Measurements from ENCODE around the gene EFNA5.

Gene EFNA5

DNA sequence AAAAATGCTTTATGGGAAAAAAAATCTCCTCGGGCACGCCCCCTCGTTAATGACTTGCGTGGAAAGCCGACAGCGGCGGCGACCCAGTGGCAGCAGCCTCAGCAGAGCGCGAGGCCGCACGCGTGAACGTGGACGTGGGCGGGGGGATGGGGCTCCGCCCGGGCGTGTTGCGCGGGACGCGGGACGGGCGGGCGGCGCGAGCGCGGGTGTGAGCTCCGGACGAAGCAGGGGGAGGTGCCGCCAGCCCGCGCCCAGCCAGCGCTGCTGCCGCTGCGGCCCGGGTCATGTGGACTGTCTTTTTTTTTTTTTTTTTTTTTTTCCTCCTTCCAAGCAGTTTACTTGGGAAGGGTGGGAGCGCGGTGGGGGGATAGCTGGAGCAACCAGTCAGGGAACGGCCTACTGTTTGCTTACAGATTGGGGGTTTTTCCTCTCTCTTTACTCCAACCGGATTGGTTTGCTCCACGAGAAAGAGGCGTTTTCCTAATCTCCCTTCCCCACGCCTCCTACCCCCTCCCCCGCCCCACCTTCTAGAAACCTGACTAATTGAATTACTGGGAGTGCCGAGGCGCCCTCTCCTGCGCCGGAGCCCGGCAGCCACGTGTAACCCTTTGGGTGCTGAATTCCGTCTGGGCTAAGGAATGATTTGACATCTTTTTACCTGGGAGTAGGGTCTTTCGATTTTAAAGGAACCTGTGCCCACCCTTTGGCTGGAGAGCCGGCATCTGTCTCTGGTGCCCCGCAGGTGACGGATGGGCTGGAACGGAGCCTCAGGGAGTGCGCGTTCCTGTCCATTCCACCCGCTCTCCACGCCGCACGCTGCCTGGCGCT lies 1.7 kb upstream of the EFNA5 start:
- peak; percentile 97 for DNase-seq

DNA sequence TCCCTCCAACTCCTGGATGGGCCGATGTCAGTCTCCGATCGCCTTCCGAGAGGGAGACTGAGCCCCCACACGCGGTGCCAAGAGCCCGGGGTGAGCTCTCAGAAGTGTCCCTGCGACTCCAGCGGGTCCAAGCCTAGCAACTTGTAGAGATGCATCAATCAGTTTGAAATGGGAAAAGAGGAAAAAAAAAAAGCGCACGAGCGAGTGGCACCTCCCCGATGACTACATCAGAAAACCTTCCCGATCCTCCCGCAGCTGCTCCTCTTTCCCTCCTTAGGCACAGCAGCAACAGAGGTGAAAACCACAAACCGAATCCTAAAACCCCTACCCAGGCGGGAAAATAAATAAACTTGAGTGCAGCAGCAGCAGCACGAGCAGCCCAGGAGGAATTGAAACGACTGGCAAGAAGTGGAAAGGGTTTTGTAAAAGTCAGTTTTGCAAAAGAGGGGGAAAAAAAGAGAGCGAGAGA lies 1.0 kb upstream of the EFNA5 start:
- DNase-seq = peak; percentile 23

DNA sequence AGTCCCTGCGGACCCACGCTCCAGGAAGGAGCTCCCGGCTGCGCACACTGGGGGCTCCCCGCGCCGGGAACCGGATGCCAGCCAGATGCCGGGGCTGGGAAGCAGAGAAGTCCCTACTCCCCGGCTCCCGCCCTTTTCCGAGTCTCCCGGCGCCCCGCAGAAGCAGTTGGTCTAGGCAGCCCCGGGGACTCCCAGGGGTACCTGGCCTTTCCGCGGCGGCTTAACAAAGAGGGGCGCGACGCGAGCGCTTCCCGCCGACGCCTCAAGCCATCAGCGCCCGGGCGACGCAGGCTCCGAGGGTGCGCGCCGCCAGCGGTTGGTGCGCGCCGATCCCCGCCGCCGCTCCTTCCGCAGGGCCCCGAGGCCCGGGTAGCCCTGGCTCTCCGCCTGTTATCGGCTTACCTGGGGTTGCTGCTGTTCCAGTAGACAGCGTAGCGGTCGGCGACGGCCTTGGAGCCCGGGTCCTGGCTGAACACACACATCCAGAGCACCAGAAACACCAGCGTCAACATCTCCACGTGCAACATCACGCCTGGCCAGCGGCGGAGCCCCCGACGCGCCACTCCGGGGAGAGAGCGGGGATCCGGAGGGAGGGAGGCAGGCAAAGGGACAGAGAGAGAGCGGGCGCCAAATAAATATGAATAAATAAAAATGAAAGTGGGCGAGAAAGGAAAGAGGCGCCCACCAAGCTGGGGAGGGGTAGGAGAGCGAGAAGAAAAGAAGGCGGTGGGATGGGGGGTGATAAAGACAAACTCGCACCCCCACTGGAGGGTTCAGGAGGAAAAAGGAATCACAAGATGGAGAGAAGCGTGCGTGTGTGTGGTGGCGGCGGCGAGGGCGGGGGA lies 428 bp downstream of the EFNA5 start:
- no peak for DNase-seq

DNA sequence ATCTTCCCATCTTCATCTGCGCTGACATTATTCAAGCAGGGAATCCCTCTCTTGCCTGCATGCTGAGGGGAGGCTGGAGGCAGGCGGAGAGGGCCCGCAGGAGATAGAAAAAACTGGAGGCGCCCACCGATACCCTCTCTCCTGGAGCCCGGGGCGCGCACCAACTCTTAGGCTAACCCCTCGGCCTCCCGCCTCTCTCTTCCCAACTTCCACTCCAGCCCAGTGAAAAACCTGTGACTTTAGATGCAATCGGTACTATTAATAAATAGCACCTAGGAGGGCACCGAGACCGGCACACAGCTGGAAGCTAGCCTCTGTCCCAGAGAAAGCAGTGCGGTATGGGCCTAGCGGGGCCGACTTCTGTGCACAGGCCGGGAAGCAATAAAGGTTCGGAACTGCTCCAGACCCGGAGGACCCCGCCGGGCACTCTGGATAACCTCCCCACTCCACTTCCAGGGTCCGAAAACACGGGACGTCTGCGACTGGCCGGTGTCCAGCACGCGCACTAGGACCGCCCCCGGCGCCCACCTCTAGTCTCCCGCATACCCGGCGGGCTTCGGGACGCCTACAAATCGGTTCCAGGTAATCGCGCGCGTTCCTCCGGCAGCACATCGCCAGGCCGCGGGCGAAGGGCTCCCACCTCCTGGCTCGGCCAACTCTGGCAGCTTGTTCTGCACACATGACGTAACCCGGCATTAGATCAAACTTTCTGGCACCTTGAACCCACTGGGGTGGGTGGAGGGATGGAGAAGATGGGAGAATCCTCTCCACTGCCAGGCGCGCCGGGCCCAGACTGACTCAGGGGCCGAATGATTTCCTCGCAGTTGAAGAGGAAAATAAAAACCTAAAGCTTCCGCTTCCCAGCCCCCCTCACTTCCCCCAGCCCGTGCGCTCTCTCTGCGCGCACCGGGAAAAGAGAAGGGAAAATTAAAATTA lies 1.4 kb downstream of the EFNA5 start:
- no peak for DNase-seq

DNA sequence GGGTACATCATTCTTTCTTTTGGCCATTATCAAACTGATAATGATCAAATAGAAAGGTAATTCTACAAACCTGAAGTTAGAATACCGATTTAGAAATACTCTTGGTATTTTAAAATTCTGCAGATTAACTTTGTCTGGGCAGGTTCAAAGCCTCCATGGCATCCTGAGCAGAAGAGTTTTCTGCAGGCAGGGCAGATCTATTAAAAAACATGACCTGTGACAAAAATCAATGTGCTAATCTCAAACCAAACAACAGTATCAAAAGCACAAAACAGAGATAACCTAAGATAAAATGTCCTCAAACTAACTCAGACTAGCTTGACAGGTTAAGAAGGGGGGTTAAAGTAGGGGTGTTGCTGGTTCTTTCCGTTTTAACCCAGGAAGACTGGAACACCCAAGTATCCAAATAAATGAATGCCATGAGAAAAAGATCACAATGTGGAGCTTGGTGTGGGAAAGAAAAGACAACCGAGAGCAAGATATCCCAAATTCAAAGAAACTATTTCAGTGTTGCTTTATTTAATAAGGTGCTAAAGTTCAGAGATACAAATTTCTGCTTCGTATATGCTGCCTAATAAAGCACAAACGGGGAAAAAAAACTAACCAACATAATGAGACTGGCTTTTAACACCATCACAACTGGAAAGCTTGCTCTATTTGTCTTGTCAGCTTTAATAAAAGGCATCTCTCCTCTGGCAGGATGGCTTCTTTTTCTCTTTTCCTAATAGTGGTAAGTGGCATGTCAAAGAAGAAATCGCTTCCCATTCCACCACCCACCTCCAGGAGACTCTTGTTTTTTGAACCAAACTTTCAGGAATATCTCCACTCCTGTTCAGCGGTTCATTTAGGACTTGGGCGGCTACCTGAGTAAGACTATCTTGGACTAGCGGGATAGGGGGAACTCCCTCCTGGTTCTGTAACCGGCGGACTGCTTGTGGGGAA lies 2.3 kb downstream of the EFNA5 start:
- DNase-seq = no peak

DNA sequence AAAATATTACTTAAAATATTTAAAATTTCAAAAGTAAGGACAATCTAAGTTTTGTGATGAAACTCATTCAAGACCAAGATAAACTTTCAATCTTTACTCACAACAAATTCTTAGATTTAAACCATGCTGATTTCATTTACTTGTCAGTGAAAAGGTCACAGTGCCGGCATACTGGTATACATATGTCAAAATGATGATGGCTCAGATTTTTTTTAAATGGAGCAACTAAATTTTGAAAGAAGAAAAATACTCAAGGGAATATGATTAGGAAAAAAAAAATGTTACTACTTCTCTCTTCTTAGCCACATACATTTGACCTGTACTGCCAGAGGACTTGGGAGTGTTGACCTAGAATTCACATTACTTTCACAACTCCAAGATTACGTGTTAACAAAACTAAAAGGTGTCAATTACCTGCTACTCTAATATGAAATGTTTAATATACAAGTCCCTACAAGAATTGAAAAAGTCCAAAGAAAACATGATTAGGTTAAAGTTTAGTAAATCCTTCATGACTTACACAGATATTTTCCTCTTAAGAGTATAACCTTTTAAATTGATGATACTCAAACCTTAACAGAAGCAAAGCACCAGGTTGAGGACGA lies 4.6 kb downstream of the EFNA5 start:
- no peak for DNase-seq

DNA sequence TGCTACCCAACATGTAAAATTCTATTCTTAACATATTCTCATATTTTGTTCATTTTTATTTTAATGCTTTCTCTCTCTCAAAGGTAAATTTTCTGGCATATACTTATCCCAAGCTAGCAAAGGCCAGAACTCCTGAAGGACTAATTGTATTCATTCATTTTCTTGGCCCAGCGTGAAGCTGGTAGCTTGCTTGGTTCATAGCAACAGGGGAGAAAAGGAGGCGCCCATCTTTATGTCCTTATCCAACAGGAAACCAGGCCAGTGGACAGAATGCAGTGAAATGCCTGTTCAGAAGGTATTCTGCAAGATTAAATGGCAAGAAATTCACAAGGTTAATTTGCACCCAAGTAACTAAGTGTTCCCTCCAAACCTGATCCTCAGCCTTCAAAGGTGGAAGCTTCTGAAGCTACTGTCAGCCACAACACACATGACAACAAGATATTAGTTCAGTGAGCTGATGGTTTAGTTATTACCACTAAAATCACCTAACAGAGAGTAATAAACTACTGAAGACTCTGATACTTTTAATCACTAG lies 5.6 kb downstream of the EFNA5 start:
- no peak for DNase-seq

DNA sequence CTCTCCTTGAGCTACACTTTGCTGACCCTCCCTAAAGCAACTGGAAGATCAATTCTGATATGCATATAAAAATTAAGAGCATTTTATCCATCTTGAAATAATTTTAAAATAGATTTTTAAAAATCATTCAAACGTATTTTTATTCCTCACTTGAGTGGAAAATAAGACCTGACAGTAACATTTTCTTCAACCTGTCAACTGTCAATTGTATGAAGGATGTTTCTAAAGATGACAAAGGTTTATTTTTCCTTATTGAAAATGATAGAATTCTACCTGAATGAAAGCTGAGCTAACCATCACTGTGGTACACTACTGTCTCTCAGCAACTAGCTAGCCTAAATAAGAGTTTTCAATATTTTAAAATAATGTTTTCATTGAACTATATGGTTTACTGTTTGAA lies 7.0 kb downstream of the EFNA5 start:
- no peak for DNase-seq

DNA sequence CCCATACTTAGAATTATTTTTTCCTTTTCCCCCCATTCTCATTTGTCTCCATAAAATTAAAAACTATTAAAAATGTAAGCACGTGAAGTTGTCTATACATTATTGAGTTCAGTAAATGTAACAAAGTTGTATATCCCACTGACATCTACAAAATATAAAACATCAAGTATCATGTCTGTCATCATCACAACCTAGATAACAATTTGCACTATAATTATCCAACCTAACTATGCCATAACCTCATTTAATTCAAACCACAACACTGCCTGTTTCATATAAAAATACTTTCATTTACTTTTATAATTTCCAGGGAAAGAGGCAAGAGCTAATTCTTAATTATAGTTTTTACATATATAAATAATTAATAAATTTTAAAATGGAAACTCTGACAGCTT lies 9.1 kb downstream of the EFNA5 start:
- DNase-seq = no peak

DNA sequence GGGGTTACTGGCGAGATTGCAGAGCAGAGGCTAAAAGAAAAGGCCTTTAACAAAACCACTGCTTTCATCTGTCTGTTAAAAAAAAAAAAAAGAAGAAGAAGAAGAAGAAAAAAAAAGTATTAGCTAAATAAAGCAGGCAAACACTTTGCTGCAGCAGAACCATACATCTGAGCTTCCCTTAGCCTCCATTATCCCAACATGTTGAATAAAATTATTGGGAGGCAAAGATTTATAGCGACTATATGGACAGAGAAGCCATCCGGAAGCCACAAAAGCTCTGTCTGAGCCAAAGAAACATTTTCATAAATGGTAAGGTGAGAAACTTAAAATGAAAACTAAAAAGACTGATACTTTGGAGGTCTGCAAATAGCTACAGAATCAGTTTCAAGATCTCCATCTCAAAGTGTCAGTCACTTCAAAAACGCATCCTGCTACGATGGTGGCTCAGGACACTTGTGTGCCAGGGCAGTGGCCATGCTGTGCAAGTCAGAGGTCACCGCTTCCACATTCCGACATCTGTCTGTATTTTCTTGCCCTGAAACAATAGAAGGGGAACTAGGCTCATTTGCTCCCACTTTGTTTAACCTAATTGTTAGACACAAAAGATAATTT lies 9.6 kb downstream of the EFNA5 start:
- DNase-seq = no peak

DNA sequence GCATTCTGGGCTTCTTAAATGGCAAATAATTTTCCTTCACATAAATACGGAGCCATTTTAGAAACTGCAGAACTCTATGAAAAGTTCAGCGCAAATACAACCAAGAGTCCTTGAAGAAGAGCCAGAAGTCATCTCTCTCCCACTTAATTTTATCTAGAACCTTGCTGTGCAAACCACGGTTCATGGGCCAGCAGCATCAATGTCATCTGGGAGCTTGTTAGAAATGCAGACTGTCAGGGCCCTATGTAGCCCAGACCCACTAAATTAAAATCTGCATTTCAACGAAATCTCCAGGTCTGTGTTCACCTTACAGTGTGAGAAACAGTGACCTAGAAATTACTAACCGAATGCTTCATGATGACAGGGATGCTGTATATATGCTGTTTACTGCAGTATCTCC lies 12.2 kb downstream of the EFNA5 start:
- no peak for DNase-seq

DNA sequence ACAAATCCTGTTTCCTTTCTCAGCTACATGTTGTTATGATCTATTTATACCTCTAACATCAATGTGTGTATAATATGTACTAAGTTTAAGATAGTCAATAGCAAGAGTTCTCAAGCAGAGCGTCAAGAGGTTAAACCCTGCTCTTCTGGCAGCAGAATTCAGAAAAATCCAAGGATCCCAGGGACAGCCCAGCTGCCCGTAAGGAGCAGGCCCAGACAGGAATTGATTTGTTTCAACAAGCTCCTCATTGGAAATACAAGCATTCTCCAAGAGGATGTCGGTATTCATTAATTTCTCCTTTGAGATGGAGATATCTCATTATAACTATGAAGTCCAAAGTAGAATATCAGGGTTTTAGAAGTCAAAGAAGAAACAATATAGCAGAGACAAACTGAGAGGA lies 14.9 kb downstream of the EFNA5 start:
- no peak for DNase-seq

DNA sequence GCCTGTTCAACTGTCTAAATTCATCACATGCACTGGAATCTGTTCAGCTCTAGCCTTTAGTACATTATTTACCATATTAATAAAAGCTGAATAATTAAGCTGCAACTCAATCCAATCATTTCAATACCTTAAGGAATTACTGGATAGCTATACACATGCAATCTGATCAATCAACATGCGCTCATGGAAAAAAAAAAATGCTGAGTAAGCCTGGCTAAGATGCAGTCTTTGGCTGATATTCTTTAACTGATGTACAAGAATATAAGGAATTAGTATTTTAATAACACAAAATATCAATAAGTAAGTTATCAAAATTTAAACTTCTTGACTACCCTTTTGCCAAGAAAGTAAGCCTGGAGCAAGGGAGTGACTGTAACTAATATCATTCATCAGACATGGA lies 15.9 kb downstream of the EFNA5 start:
- DNase-seq = no peak

DNA sequence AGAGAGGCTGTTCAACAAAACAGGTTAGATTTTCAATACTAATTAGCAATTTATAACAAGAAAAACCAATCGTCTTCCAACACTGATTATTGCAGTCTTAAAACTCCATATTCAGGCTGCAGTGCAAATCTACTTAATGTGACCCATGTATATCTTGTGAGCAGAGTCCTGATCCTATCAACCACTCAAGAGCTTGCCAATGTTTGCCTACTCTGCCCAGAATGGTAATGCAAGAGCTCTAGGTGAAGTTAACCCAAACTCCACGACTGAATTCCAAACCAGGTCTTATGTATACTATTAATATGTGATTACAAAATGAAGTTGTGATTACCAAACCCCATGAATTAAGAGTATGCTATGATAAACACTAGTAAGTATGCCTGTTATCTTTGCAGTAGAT lies 17.1 kb downstream of the EFNA5 start:
- DNase-seq = no peak

DNA sequence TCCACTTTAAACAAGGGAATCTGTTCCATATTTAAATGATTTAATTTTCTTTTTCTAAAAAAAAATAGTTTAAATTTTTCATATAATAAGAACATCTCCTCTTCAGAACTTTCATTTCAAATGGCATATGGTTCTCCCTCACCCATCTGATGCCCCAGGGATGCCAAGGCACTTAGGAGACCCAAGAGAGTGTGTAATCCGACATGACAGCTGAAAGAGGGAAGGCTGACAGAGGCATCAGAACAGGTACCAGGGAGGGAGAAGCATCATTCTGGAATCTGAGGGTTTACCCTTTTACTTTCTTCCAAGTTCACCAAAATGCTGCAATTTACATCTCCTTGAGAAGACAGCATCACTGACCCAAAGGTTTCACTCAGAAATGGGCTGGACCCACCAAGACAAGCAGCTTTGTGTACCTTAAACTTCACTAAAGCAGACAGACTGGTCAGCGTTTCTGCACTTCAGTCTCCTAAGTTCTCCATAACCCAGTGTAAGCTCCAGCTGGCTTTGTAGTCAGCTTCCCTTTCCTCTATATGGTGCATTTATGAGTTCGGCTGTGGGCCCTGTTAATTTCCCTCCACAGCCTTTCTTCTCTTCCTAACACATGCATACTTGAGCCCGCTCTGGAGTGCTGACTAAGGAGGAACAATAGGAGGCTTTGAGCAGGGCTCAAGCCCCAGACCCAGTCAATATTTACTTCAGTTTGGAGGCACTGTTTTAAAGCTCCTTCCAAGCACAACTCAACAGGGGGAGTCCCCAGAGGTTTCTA lies 17.7 kb downstream of the EFNA5 start:
- DNase-seq = peak; percentile 15

DNA sequence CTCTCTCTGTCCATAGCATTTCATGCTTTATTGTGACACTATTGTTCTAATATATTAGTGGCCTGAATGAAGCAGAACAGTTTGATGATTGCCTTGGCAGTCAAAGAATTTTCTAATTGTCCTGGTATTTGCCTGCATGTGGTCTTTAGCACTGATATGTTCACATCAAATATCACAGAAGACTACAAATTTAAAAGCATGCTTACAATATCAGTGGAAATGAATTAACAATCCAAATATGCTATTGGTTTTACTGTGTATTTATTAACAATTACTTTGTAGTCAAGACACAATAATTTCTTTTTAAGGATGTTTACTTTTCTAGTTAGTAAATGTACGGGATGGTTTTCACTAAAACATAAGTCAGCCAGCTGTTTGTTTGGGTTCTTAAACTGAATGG lies 18.3 kb downstream of the EFNA5 start:
- DNase-seq = no peak

DNA sequence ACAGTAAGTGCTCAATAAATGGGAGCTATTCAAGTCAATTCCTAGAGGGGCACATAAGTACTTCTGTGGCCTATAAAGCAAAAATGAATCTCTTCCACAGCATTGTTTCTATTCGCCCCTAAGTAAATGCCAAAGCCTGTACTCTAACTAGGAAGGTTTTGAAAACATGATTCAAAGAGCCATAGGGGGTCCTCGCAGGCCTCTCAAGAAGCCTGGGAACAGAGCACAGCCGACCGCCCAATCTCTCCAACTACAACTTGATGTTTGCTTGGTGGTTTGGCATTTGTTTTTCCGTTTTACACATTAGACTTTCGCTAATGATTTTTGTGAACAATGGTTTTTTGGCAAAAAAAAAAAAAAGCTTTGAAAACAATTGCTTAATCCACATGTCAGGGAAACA lies 19.4 kb downstream of the EFNA5 start:
- no peak for DNase-seq

DNA sequence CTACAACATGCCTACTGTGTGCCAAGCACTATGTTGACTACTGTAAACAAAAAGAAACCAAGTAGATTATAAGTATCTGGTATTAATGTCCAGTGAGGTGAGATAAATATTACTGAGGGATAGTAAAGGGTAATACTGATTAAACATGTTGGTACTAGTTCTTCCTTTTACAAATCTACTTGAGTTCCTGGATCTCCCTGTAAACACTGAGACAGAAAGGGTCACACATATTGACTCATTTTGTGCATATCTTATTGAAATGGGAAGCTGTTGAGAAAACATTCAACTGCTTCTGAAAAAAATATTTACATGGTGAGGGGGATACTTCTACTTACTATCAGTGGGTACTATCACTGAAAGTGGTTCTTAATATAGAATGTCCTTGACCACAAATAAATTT lies 24.3 kb downstream of the EFNA5 start:
- no peak for DNase-seq

DNA sequence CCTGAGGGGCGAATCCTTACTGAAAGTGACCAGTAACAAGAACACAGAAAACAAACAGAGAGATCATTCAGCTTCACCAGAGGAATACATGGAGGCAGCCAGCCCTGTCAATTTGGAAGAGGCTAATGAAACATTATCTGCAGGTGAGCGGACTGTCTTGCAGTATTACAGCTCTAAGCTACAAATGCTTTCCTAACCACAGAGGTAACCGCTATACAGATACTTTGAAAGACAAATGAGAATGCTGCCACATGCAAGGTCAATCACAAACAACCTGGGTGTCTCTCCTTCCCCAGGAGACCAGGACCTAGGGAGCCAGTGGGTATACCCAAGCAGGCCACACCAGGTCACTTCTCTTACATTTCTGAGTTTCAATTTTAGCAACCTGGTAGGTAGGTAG lies 30.2 kb downstream of the EFNA5 start:
- DNase-seq = no peak

DNA sequence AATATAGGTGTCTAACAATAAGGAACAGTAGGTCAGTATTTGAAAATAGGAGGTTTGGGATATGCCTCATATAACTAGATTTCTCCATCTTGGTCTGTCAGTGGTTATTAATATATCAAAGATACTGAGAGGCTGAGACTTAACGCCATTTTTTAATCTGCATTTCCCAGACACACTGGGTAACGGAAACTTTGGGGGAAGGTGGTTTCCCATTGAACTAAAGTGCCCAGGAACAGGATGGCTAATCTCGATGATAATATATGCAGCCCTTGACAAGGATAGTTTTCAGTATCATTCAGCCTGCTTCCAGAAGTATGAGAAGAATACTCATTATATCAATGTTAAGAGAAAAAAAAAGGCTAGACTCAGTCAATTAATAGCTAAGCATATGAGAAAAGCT lies 30.7 kb downstream of the EFNA5 start:
- DNase-seq = no peak

All from NCI-H1436 treated with DMSO at 0.1 percent for 48 hours (cell line).